Activated CD8-positive, alpha-beta memory T cell treated with anti-CD3 and anti-CD28 coated beads, Interleukin-2, amount 50 U/mL, for 24 hours (primary cell): ENCODE data around the gene PIGM.
"Not testable (repeated sequence)": the region's sequence is repeated elsewhere in the genome, so short reads cannot be mapped to it uniquely, and the experiment has no call there.

Experiments used
- DNase-seq: peaks from one replicate; pipeline ENCODE4 v3.0.0-alpha.2; 2020; ENCODE audit errors: extremely low read depth

Gene PIGM

GRCh38 chr1:160061369-160062229, 29.8 kb upstream of the PIGM start:
- no peak for DNase-seq

GRCh38 chr1:160058087-160058486, 26.3 kb upstream of the PIGM start:
- no peak for DNase-seq

- DNase-seq = no peak
Measured at GRCh38 chr1:160056648-160057169, 24.9 kb upstream of the PIGM start.

- no peak for DNase-seq
Measured at GRCh38 chr1:160053548-160054365, 22.0 kb upstream of the PIGM start.

GRCh38 chr1:160052936-160053335, 21.1 kb upstream of the PIGM start:
- no peak for DNase-seq

- DNase-seq = no peak
Measured at GRCh38 chr1:160050619-160051018, 18.8 kb upstream of the PIGM start.

- DNase-seq = not testable (repeated sequence)
Measured at GRCh38 chr1:160050182-160050581, 18.4 kb upstream of the PIGM start.

- DNase-seq = no peak
Measured at GRCh38 chr1:160049101-160049500, 17.3 kb upstream of the PIGM start.

- no peak for DNase-seq
Measured at GRCh38 chr1:160048335-160048734, 16.5 kb upstream of the PIGM start.

GRCh38 chr1:160047111-160047991, 15.6 kb upstream of the PIGM start:
- DNase-seq = no peak

- DNase-seq = no peak
Measured at GRCh38 chr1:160046494-160047110, 14.8 kb upstream of the PIGM start.

- DNase-seq = no peak
Measured at GRCh38 chr1:160045653-160046052, 13.9 kb upstream of the PIGM start.

- no peak for DNase-seq
Measured at GRCh38 chr1:160043543-160043942, 11.8 kb upstream of the PIGM start.

- DNase-seq = no peak
Measured at GRCh38 chr1:160040476-160040875, 8.7 kb upstream of the PIGM start.

- no peak for DNase-seq
Measured at GRCh38 chr1:160032165-160032820, 503 bp upstream of the PIGM start.

GRCh38 chr1:160030657-160031364, 979 bp downstream of the PIGM start:
- DNase-seq = no peak

- no peak for DNase-seq
Measured at GRCh38 chr1:160028426-160028825, 3.4 kb downstream of the PIGM start.

- no peak for DNase-seq
Measured at GRCh38 chr1:160025314-160025713, 6.5 kb downstream of the PIGM start.

GRCh38 chr1:160024195-160024905, 7.4 kb downstream of the PIGM start:
- no peak for DNase-seq
